Thoracic aorta (tissue), 2 donors: ENCODE results near the gene SOX13. TPM values are rescaled to one million over a fixed set of nuclear protein-coding genes. Genes with fewer than 3 reads are reported as not detected.

Source experiments
- ATAC-seq: fragments of 150-250 bp; one replicate; pipeline ENCODE4 v1.8.0; 2017; ENCODE audit warnings: low read depth; ENCODE audit not compliant: insufficient number of reproducible peaks, low FRiP score
- DNase-seq: peaks from one replicate; pipeline ENCODE4 v3.0.0-alpha.2; 2020; ENCODE audit warnings: low spot score
- H3K27ac ChIP-seq, 2 donors: fragments of 200-600 bp; sonication (generic); 1 replicate in 1 of 2; 2 replicates in 1 of 2; pipeline ENCODE4 v1.5.1; 2016; ENCODE audit warnings: mild to moderate bottlenecking in 2 of 2, moderate library complexity in 2 of 2
- H3K27me3 ChIP-seq: fragments of 200-600 bp; sonication (generic); replicated peaks from 2 replicates; pipeline ENCODE4 v1.6.0; 2016; ENCODE audit warnings: mild to moderate bottlenecking; ENCODE audit not compliant: insufficient read depth
- H3K36me3 ChIP-seq: fragments of 200-600 bp; sonication (generic); one replicate; pipeline ENCODE4 v1.5.1; 2016
- H3K4me1 ChIP-seq, 2 donors: fragments of 200-600 bp; sonication (generic); 1 replicate in 1 of 2; 2 replicates in 1 of 2; pipeline versions ENCODE4 v1.5.1 to v1.6.0; 2016; ENCODE audit warnings: low read depth in 2 of 2, mild to moderate bottlenecking in 1 of 2; ENCODE audit not compliant: control insufficient read depth in 1 of 2
- H3K4me3 ChIP-seq: fragments of 200-600 bp; sonication (generic); 2 replicates; pipeline ENCODE4 v1.5.1; 2016; ENCODE audit warnings: mild to moderate bottlenecking
- H3K9me3 ChIP-seq: fragments of 200-600 bp; sonication (generic); 2 replicates; pipeline ENCODE4 v1.5.1; 2016
- total RNA-seq, 2 donors: library from RNA; depleted of rRNA; stranded (reverse); fragments of >200 nt; gene quantifications; one replicate each; pipeline versions ENCODE4 v1.1.0 to v1.2.3, GENCODE V29; 2016
- TF ChIP-seq, protein P1 (sequence below): fragments of 200-600 bp; sonication (generic); IDR thresholded peaks from one replicate; pipeline ENCODE4 v1.5.1; 2019; ENCODE audit warnings: antibody characterized with exemption

The SOX13 gene
- total RNA-seq, 2 donors from 2014 or later = 27.2 to 33.2 TPM

DNA sequence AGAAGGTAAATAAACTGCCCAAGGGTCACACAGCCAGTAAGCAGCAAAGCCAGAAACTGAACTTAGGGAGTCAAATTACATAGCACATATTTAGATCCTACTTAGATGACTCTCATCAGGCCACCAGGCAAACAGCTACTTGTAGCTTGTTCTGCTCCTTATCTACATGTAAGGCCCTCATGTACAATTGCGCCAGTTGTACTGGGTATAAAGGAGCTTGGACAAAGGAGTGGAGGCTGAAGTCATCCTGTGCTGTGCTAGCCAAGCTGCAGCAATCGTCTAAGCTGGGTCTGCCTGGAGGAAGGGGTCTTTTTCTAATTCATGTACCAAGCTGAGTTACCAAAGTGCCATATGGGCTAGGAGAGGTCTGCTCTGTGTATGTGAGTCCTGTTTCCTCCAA, 66.2 kb downstream of the SOX13 start:
- Histone ChIP-seq H3K4me3 (no peak overlapping the region), H3K27ac (no peak overlapping the region), H3K4me1 (no peaks in the 10 kb centered on the region), H3K27me3 (no peaks in the 10 kb centered on the region), H3K9me3 (no peaks in the 10 kb centered on the region), H3K36me3 (peaks cover 17% of the 10 kb centered on the region)
- ATAC-seq (no peak), DNase-seq (no peak)
- TF ChIP-seq, protein P1, sequence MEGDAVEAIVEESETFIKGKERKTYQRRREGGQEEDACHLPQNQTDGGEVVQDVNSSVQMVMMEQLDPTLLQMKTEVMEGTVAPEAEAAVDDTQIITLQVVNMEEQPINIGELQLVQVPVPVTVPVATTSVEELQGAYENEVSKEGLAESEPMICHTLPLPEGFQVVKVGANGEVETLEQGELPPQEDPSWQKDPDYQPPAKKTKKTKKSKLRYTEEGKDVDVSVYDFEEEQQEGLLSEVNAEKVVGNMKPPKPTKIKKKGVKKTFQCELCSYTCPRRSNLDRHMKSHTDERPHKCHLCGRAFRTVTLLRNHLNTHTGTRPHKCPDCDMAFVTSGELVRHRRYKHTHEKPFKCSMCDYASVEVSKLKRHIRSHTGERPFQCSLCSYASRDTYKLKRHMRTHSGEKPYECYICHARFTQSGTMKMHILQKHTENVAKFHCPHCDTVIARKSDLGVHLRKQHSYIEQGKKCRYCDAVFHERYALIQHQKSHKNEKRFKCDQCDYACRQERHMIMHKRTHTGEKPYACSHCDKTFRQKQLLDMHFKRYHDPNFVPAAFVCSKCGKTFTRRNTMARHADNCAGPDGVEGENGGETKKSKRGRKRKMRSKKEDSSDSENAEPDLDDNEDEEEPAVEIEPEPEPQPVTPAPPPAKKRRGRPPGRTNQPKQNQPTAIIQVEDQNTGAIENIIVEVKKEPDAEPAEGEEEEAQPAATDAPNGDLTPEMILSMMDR = no peak

DNA sequence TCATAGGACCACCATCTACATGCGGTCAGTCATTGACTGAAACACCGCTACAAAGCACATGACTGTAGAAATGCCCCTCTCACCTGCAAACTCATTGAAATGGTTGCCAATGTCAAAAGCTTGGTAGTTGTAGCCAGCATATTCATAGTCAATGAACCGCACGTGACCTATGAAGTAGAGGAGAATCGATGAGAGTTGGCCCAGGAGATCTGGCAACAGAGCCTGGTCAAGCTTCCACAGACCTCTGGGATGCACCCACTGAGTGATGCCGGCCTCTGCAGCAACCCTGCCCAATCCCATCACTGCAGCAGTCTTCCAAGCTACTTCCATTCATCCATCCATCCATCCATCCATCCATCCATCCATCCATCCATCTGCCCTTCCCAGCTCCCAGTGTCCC, 67.0 kb downstream of the SOX13 start:
- Histone ChIP-seq H3K27ac (no peak overlapping the region), H3K4me3 (no peak overlapping the region), H3K4me1 (no peaks in the 10 kb centered on the region), H3K9me3 (no peaks in the 10 kb centered on the region), H3K27me3 (no peaks in the 10 kb centered on the region), H3K36me3 (peaks cover 14% of the 10 kb centered on the region)
- ATAC-seq (no peak), DNase-seq (no peak)
- TF ChIP-seq, protein P1 = no peak

GRCh38 chr1:204141131-204141530, 68.2 kb downstream of the SOX13 start:
- ATAC-seq = no peak
- TF ChIP-seq, protein P1 = no peak
- no peak overlapping the region for H3K27ac ChIP-seq
- no peaks in the 10 kb centered on the region for H3K27me3 ChIP-seq
- no peaks in the 10 kb centered on the region for H3K4me1 ChIP-seq
- DNase-seq = no peak
- peaks cover 24% of the 10 kb centered on the region for H3K36me3 ChIP-seq
- H3K9me3 ChIP-seq = no peaks in the 10 kb centered on the region
- no peak overlapping the region for H3K4me3 ChIP-seq

GRCh38 chr1:204142032-204142974, 69.4 kb downstream of the SOX13 start:
- no peak overlapping the region for H3K27ac ChIP-seq
- no peak for ATAC-seq
- H3K4me3 ChIP-seq = no peak overlapping the region
- peaks cover 31% of the 10 kb centered on the region for H3K36me3 ChIP-seq
- TF ChIP-seq, protein P1 = no peak
- no peaks in the 10 kb centered on the region for H3K4me1 ChIP-seq
- no peaks in the 10 kb centered on the region for H3K9me3 ChIP-seq
- DNase-seq = no peak
- H3K27me3 ChIP-seq = no peaks in the 10 kb centered on the region

DNA sequence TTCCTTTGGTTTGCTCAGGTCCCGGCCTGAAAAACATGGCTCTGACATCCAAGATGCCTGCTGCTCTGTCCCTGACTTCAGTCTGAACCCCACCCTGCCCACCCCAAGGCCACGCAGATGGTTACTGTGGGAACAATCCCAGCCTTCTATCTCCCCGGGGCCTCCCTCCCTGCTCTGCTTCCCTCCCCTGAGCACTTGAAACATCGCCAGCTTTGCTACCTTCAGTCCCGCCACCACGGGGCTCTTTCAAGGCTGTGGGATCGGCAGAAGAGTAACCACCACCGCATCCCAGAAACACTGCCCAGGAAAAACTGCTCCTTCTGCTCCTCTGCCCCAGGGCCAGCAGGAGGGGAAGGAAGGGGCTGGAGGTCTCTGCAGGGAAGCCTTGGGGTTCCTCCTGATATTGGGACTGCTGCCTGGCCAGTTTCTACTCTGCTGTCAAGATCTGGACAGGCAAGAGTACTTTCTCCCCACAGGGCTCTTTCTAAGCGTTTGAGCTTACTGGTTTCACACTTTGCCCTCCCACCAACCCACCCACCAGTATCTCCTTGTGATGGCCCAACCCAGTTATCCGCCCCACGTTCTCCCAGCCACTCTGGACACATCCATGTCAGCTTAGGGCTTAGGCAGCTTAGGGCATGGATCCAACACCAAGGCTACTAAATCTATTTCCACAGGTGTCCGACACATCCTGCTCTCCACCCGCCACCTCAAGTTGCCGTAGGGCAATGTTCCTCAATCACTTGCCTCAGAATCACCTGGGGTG, 70.5 kb downstream of the SOX13 start:
- DNase-seq = no peak
- TF ChIP-seq, protein P1 = no peak
- H3K27ac ChIP-seq = no peak overlapping the region

More for the DNA sequence above, 70.5 kb downstream of the SOX13 start:
- H3K4me1 ChIP-seq = no peaks in the 10 kb centered on the region
- no peaks in the 10 kb centered on the region for H3K9me3 ChIP-seq
- peaks cover 27% of the 10 kb centered on the region for H3K36me3 ChIP-seq
- no peaks in the 10 kb centered on the region for H3K27me3 ChIP-seq
- no peak for ATAC-seq
- no peak overlapping the region for H3K4me3 ChIP-seq
